Neural progenitor cell (in vitro differentiated cells): ENCODE results near the gene PRKCH. TPM values are rescaled to one million over a fixed set of nuclear protein-coding genes. Genes with fewer than 3 reads are reported as not detected.

Experiments
- DNase-seq: peaks from one replicate; pipeline ENCODE4 v3.0.0-alpha.2; 2016; ENCODE audit warnings: low spot score
- H2AFZ ChIP-seq: fragments of 200-600 bp; sonication (generic); replicated peaks from 2 replicates; pipeline ENCODE4 v1.6.1; 2016; ENCODE audit warnings: antibody characterized with exemption
- H3F3A ChIP-seq: fragments of 200-600 bp; sonication (generic); 2 replicates; pipeline ENCODE4 v1.6.1; 2016; ENCODE audit warnings: antibody characterized with exemption, low read depth
- H3K27ac ChIP-seq: fragments of 200-600 bp; sonication (generic); 2 replicates; pipeline ENCODE4 v1.5.1; 2016; ENCODE audit warnings: mild to moderate bottlenecking
- H3K27me3 ChIP-seq: fragments of 200-600 bp; sonication (generic); 2 replicates; pipeline ENCODE4 v1.6.1; 2016; ENCODE audit warnings: mild to moderate bottlenecking, moderate library complexity
- H3K36me3 ChIP-seq: fragments of 200-600 bp; sonication (generic); 2 replicates; pipeline ENCODE4 v1.5.1; 2016
- H3K4me1 ChIP-seq: fragments of 200-600 bp; sonication (generic); 2 replicates; pipeline ENCODE4 v1.6.1; 2016; ENCODE audit warnings: mixed run types
- H3K4me2 ChIP-seq: fragments of 200-600 bp; sonication (generic); 2 replicates; pipeline ENCODE4 v1.6.1; 2016
- H3K4me3 ChIP-seq: fragments of 200-600 bp; sonication (generic); 2 replicates; pipeline ENCODE4 v1.5.1; 2016
- H3K79me2 ChIP-seq: fragments of 200-600 bp; sonication (generic); 2 replicates; pipeline ENCODE4 v1.6.1; 2016; ENCODE audit warnings: low read depth
- H3K9ac ChIP-seq: fragments of 200-600 bp; sonication (generic); 2 replicates; pipeline ENCODE4 v1.6.1; 2016
- H3K9me3 ChIP-seq: fragments of 200-600 bp; sonication (generic); 2 replicates; pipeline ENCODE4 v1.5.1; 2016; ENCODE audit warnings: low read depth
- H4K20me1 ChIP-seq: fragments of 200-600 bp; sonication (generic); 2 replicates; pipeline ENCODE4 v1.6.1; 2016; ENCODE audit warnings: low read depth
- H3K27ac Mint-ChIP-seq: 3 replicates; pipeline ENCODE4 v1.8.0; 2021; ENCODE audit warnings: mixed read lengths
- H3K27me3 Mint-ChIP-seq: 2 replicates; pipeline ENCODE4 v1.8.0; 2022; ENCODE audit warnings: low read depth, mild to moderate bottlenecking, inconsistent platforms, moderate library complexity, mixed read lengths; ENCODE audit not compliant: insufficient read depth
- H3K36me3 Mint-ChIP-seq: 3 replicates; pipeline ENCODE4 v1.8.0; 2021; ENCODE audit warnings: mixed read lengths
- H3K4me1 Mint-ChIP-seq: 3 replicates; pipeline ENCODE4 v1.8.0; 2021; ENCODE audit warnings: mixed read lengths
- H3K4me3 Mint-ChIP-seq: 3 replicates; pipeline ENCODE4 v1.8.0; 2021; ENCODE audit warnings: mild to moderate bottlenecking, moderate library complexity, mixed read lengths
- H3K9me3 Mint-ChIP-seq: 3 replicates; pipeline ENCODE4 v1.8.0; 2020; ENCODE audit warnings: mixed read lengths
- EZH2 ChIP-seq: fragments of 200-600 bp; sonication (generic); IDR thresholded peaks from 2 replicates; pipeline ENCODE4 v1.6.1; 2017; ENCODE audit warnings: antibody characterized with exemption, mild to moderate bottlenecking, moderate library complexity
- EZH2phosphoT487 ChIP-seq: fragments of 200-600 bp; sonication (generic); IDR thresholded peaks from 2 replicates; pipeline ENCODE4 v1.6.1; 2017; ENCODE audit warnings: antibody characterized with exemption
- total RNA-seq: library from RNA; depleted of rRNA; stranded (reverse); fragments of >200 nt; gene quantifications from 2 replicates; pipeline ENCODE4 v1.2.3, GENCODE V29; 2015; ENCODE audit warnings: low replicate concordance
- TF ChIP-seq, protein P1 (sequence below): fragments of 200-600 bp; sonication (generic); IDR thresholded peaks from 2 replicates; pipeline ENCODE4 v1.5.1; 2017; ENCODE audit warnings: antibody characterized with exemption, mild to moderate bottlenecking

The PRKCH gene
- total RNA-seq, 1 donor from 2014 or later = 1.3 TPM

DNA sequence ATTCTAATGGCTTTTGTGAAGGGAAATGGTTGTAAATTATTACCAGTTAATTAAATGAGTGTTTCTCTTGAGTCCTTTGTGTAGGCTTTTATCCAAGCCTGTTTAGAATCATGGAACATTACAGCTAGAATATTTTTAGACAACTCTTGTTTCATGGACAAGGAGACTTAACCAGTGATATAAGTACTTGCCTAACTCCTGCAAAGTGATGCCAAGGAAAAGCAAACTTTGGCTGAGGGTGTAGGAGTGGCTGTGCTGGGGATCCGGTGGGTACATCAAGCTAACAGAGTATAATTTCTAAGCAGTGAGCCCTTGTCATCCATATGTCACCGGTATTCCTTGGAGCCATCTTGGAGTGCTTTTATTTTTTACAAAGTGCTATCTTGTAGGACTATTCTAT lies 61.5 kb downstream of the PRKCH start:
- TF ChIP-seq, protein P1, sequence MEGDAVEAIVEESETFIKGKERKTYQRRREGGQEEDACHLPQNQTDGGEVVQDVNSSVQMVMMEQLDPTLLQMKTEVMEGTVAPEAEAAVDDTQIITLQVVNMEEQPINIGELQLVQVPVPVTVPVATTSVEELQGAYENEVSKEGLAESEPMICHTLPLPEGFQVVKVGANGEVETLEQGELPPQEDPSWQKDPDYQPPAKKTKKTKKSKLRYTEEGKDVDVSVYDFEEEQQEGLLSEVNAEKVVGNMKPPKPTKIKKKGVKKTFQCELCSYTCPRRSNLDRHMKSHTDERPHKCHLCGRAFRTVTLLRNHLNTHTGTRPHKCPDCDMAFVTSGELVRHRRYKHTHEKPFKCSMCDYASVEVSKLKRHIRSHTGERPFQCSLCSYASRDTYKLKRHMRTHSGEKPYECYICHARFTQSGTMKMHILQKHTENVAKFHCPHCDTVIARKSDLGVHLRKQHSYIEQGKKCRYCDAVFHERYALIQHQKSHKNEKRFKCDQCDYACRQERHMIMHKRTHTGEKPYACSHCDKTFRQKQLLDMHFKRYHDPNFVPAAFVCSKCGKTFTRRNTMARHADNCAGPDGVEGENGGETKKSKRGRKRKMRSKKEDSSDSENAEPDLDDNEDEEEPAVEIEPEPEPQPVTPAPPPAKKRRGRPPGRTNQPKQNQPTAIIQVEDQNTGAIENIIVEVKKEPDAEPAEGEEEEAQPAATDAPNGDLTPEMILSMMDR = no peak
- H3K4me3 ChIP-seq = no peak overlapping the region
- no peaks in the 10 kb centered on the region for H3K36me3 ChIP-seq
- H3K4me1 Mint-ChIP-seq = no peaks in the 10 kb centered on the region
- no peaks in the 10 kb centered on the region for H3K79me2 ChIP-seq
- H3K4me3 Mint-ChIP-seq = no peak overlapping the region
- no peak overlapping the region for H3K27ac ChIP-seq
- no peaks in the 10 kb centered on the region for H4K20me1 ChIP-seq
- H2AFZ ChIP-seq = no peak overlapping the region
- H3K4me2 ChIP-seq = no peak overlapping the region
- no peaks in the 10 kb centered on the region for H3K9me3 ChIP-seq
- no peaks in the 10 kb centered on the region for H3F3A ChIP-seq
- no peaks in the 10 kb centered on the region for H3K9me3 Mint-ChIP-seq
- no peak overlapping the region for H3K9ac ChIP-seq
- H3K4me1 ChIP-seq = peaks cover 13% of the 10 kb centered on the region
- no peaks in the 10 kb centered on the region for H3K36me3 Mint-ChIP-seq
- H3K27me3 Mint-ChIP-seq = no peaks in the 10 kb centered on the region
- no peak for DNase-seq
- no peak overlapping the region for H3K27ac Mint-ChIP-seq
- no peaks in the 10 kb centered on the region for H3K27me3 ChIP-seq

- H3K4me1 Mint-ChIP-seq = no peaks in the 10 kb centered on the region
- Histone ChIP-seq H3F3A (no peaks in the 10 kb centered on the region), H3K4me1 (peaks cover 13% of the 10 kb centered on the region)
These were observed 63.8 kb downstream of the PRKCH start for GRCh38 chr14:61385002-61385685.

GRCh38 chr14:61386173-61386772 lies 64.9 kb downstream of the PRKCH start:
- no peak overlapping the region for H3K4me2 ChIP-seq
- no peaks in the 10 kb centered on the region for H3K79me2 ChIP-seq
- Mint-ChIP-seq H3K4me1 (no peaks in the 10 kb centered on the region), H3K36me3 (no peaks in the 10 kb centered on the region), H3K27me3 (peaks cover 4% of the 10 kb centered on the region), H3K9me3 (no peaks in the 10 kb centered on the region), H3K4me3 (no peak overlapping the region), H3K27ac (no peak overlapping the region)
- H3K4me3 ChIP-seq = no peak overlapping the region
- H3F3A ChIP-seq = no peaks in the 10 kb centered on the region
- H3K27me3 ChIP-seq = no peaks in the 10 kb centered on the region
- TF ChIP-seq EZH2phosphoT487 (no peak), EZH2 (no peak)
- TF ChIP-seq, protein P1 = no peak
- DNase-seq = no peak
- H2AFZ ChIP-seq = no peak overlapping the region
- no peaks in the 10 kb centered on the region for H3K36me3 ChIP-seq
- H3K4me1 ChIP-seq = peaks cover 13% of the 10 kb centered on the region
- H3K27ac ChIP-seq = no peak overlapping the region
- H3K9ac ChIP-seq = no peak overlapping the region
- H3K9me3 ChIP-seq = no peaks in the 10 kb centered on the region
- no peaks in the 10 kb centered on the region for H4K20me1 ChIP-seq

More at GRCh38 chr14:61385002-61385685, 63.8 kb downstream of the PRKCH start:
- Mint-ChIP-seq H3K27ac (no peak overlapping the region), H3K4me3 (no peak overlapping the region), H3K9me3 (no peaks in the 10 kb centered on the region), H3K36me3 (no peaks in the 10 kb centered on the region), H3K27me3 (peaks cover 4% of the 10 kb centered on the region)
- no peak overlapping the region for H3K4me3 ChIP-seq
- H3K4me2 ChIP-seq = no peak overlapping the region
- no peak overlapping the region for H3K9ac ChIP-seq
- no peaks in the 10 kb centered on the region for H4K20me1 ChIP-seq
- DNase-seq = no peak
- no peak overlapping the region for H3K27ac ChIP-seq
- no peaks in the 10 kb centered on the region for H3K9me3 ChIP-seq
- no peak overlapping the region for H2AFZ ChIP-seq
- no peaks in the 10 kb centered on the region for H3K27me3 ChIP-seq
- no peak for TF ChIP-seq EZH2
- TF ChIP-seq, protein P1 = no peak
- TF ChIP-seq EZH2phosphoT487 = no peak
- no peaks in the 10 kb centered on the region for H3K36me3 ChIP-seq
- no peaks in the 10 kb centered on the region for H3K79me2 ChIP-seq
